HEK293 (cell line): Measurements from ENCODE around the gene ZDHHC14.

Experiments
- CTCF ChIA-PET: fragments of 350-600 bp; formaldehyde crosslinking; extraction: SDS; loops from one replicate; lab custom pipeline; 2021; ENCODE audit warnings: antibody characterized with exemption; lab: Yijun Ruan, JAX
- POLR2A ChIA-PET: fragments of 300-600 bp; formaldehyde crosslinking; extraction: SDS; loops from one replicate; lab custom pipeline; 2020; ENCODE audit warnings: antibody characterized with exemption, inconsistent platforms; lab: Yijun Ruan, JAX
- H3K27ac ChIP-seq: fragments of 200-500 bp; sonication (Bioruptor generic); 2 replicates; pipeline ENCODE4 v1.5.1; 2014; ENCODE audit warnings: low read depth, low read length, control low read depth, inconsistent platforms; ENCODE audit errors: extremely low read depth
- H3K36me3 ChIP-seq, 2 experiments: fragments of 200-500 bp in 1 of 2; sonication (Bioruptor generic) in 1 of 2; 1 replicate in 1 of 2; 2 replicates in 1 of 2; pipeline ENCODE4 v1.5.1; 2014 to 2017; ENCODE audit warnings: inconsistent platforms in 2 of 2, low read length in 2 of 2; ENCODE audit not compliant: control insufficient read depth in 2 of 2, insufficient read depth in 1 of 2
- H3K4me1 ChIP-seq: fragments of 200-500 bp; sonication (Bioruptor generic); 2 replicates; pipeline ENCODE4 v1.5.1; 2014; ENCODE audit warnings: mild to moderate bottlenecking, low read length, inconsistent platforms; ENCODE audit not compliant: control insufficient read depth, insufficient read depth
- H3K4me3 ChIP-seq: 2 replicates; pipeline ENCODE4 v1.5.1; 2011; ENCODE audit warnings: low read depth, mild to moderate bottlenecking, control low read depth, low read length, moderate library complexity
- H3K9me3 ChIP-seq: fragments of 200-500 bp; sonication (Bioruptor generic); 2 replicates; pipeline ENCODE4 v1.5.1; 2014; ENCODE audit warnings: low read depth, low read length, inconsistent platforms; ENCODE audit not compliant: control insufficient read depth, insufficient read depth
- GFI1B ChIP-seq: fragments of 450-650 bp; formaldehyde crosslinking; IDR thresholded peaks from 2 replicates; pipeline ENCODE4 v1.5.1; 2016; ENCODE audit warnings: missing biosample characterization, missing genetic modification characterization
- KLF1 ChIP-seq: fragments of 450-650 bp; formaldehyde crosslinking; IDR thresholded peaks from 2 replicates; pipeline ENCODE4 v1.5.1; 2016; ENCODE audit warnings: missing biosample characterization, missing genetic modification characterization
- ZBTB48 ChIP-seq: fragments of 450-650 bp; formaldehyde crosslinking; IDR thresholded peaks from 2 replicates; pipeline ENCODE4 v1.5.1; 2016; ENCODE audit warnings: missing biosample characterization, missing genetic modification characterization
- ZIC2 ChIP-seq: fragments of 450-650 bp; formaldehyde crosslinking; IDR thresholded peaks from 2 replicates; pipeline ENCODE4 v1.5.1; 2016; ENCODE audit warnings: missing biosample characterization, missing genetic modification characterization
- ZNF169 ChIP-seq: fragments of 450-650 bp; formaldehyde crosslinking; IDR thresholded peaks from 2 replicates; pipeline ENCODE4 v1.5.1; 2016; ENCODE audit warnings: missing biosample characterization, missing genetic modification characterization
- ZNF211 ChIP-seq: fragments of 450-650 bp; formaldehyde crosslinking; IDR thresholded peaks from 2 replicates; pipeline ENCODE4 v1.5.1; 2016; ENCODE audit warnings: low read depth, missing biosample characterization, missing genetic modification characterization
- ZNF324 ChIP-seq: fragments of 450-650 bp; formaldehyde crosslinking; IDR thresholded peaks from 2 replicates; pipeline ENCODE4 v1.5.1; 2016; ENCODE audit warnings: missing biosample characterization, missing genetic modification characterization
- ZNF335 ChIP-seq: fragments of 450-650 bp; formaldehyde crosslinking; conservative IDR thresholded peaks from 2 replicates; pipeline ENCODE4 v1.5.1; 2016; ENCODE audit warnings: missing biosample characterization, missing genetic modification characterization
- ZNF426 ChIP-seq: fragments of 450-650 bp; formaldehyde crosslinking; IDR thresholded peaks from 2 replicates; pipeline ENCODE4 v1.5.1; 2017; ENCODE audit warnings: missing biosample characterization, missing genetic modification characterization, mild to moderate bottlenecking, inconsistent platforms, moderate library complexity
- ZNF473 ChIP-seq: fragments of 450-650 bp; formaldehyde crosslinking; IDR thresholded peaks from 2 replicates; pipeline ENCODE4 v1.5.1; 2017; ENCODE audit warnings: missing biosample characterization, missing genetic modification characterization
- ZNF548 ChIP-seq: fragments of 450-650 bp; formaldehyde crosslinking; IDR thresholded peaks from 2 replicates; pipeline ENCODE4 v1.5.1; 2016; ENCODE audit warnings: missing biosample characterization, missing genetic modification characterization
- ZNF558 ChIP-seq: fragments of 450-650 bp; formaldehyde crosslinking; IDR thresholded peaks from 2 replicates; pipeline ENCODE4 v1.5.1; 2016; ENCODE audit warnings: missing biosample characterization, missing genetic modification characterization
- ZNF621 ChIP-seq: fragments of 450-650 bp; formaldehyde crosslinking; IDR thresholded peaks from 2 replicates; pipeline ENCODE4 v1.5.1; 2017; ENCODE audit warnings: missing biosample characterization, missing genetic modification characterization
- ZNF629 ChIP-seq: fragments of 450-650 bp; formaldehyde crosslinking; IDR thresholded peaks from 2 replicates; pipeline ENCODE4 v1.5.1; 2017; ENCODE audit warnings: missing biosample characterization, missing genetic modification characterization
- TF ChIP-seq, protein P1 (sequence below): fragments of 450-650 bp; formaldehyde crosslinking; IDR thresholded peaks from 2 replicates; pipeline ENCODE4 v1.5.1; 2016; ENCODE audit warnings: missing biosample characterization, missing genetic modification characterization
- TF ChIP-seq, protein P2 (sequence below): fragments of 450-650 bp; formaldehyde crosslinking; IDR thresholded peaks from 2 replicates; pipeline ENCODE4 v1.5.1; 2016; ENCODE audit warnings: missing biosample characterization, missing genetic modification characterization

ZDHHC14 gene

DNA sequence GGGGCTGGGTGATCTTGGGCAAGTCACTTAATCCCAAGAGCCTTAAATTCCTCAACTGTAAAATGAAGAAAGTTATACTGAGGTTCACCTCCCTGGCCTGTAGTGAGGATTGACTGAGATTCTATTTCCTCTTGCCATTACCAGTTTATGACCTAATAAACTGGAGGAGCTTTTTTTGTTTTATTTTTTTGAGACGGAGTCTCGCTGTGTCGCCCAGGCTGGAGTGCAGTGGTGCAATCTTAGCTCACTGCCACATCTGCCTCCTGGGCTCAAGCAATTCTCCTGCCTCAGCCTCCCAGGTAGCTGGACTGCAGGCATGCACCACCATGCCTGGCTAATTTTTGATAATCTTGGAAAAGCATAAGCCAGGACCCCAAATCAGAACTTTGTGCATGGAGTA lies 280.7 kb downstream of the ZDHHC14 start:
- ChIA-PET POLR2A (no interaction called here), CTCF (interaction anchor here (0.8 to 1.7 kb wide), 4 partner anchors 15 to 345 kb away, joined by 3 read pairs; no protein-coding TSS in a partner anchor)
- no peak overlapping the region for H3K4me3 ChIP-seq
- peaks cover under 1% of the 10 kb centered on the region for H3K4me1 ChIP-seq
- H3K36me3 ChIP-seq: no peaks in the 10 kb centered on the region
- no peak overlapping the region for H3K27ac ChIP-seq
- H3K9me3 ChIP-seq: no peaks in the 10 kb centered on the region
- TF ChIP-seq ZNF426 (tag by site-specific recombination): no peak
- no peak for TF ChIP-seq ZNF558 (tag by site-specific recombination)
- no peak for TF ChIP-seq ZNF473 (tag by site-specific recombination)
- TF ChIP-seq ZIC2 (tag by site-specific recombination): peak; percentile 72
- no peak for TF ChIP-seq ZBTB48
- TF ChIP-seq ZNF335 (tag by site-specific recombination): no peak
- no peak for TF ChIP-seq ZNF169 (tag by site-specific recombination)

DNA sequence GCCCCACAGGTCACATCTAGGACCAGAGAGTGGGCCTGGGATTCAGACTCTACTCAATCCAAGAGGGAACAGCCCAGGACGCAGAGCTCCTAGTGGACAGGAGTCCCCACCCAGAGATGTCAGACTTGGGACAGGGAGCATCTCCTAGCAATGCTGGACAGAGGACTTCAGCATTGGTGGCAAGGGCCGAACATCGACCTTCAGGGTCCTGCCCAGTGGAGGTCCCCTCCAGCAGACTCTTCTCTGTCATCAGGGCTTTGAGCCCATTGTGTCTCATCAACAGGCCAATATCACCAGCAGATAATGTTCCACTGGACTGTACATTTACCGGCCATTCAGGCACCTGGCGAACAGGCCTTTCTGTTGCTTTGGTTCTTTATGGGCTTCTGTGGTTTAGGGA lies 282.3 kb downstream of the ZDHHC14 start:
- H3K4me1 ChIP-seq: peaks cover 3% of the 10 kb centered on the region
- H3K27ac ChIP-seq: no peak overlapping the region
- H3K36me3 ChIP-seq: no peaks in the 10 kb centered on the region
- CTCF ChIA-PET: interaction anchor here (0.7 to 1.6 kb wide), 3 partner anchors 126 to 349 kb away, joined by 3 to 14 read pairs (median 3); no protein-coding TSS in a partner anchor
- no peak for TF ChIP-seq ZNF324 (tag by site-specific recombination)
- TF ChIP-seq, all 188 proteins: peak for 0
- Histone ChIP-seq H3K9me3 (no peaks in the 10 kb centered on the region), H3K4me3 (no peak overlapping the region)
- POLR2A ChIA-PET: no interaction called here

GRCh38 chr6:157665180-157665579 lies 284.2 kb downstream of the ZDHHC14 start:
- Histone ChIP-seq H3K9me3 (no peaks in the 10 kb centered on the region), H3K4me3 (no peak overlapping the region), H3K27ac (no peak overlapping the region), H3K4me1 (peaks cover 3% of the 10 kb centered on the region), H3K36me3 (no peaks in the 10 kb centered on the region)
- ChIA-PET POLR2A (no interaction called here), CTCF (interaction anchor here (0.6 to 6.6 kb wide), 5 partner anchors 9 to 808 kb away, joined by 3 to 66 read pairs (median 31); no protein-coding TSS in a partner anchor)
- TF ChIP-seq ZNF548 (tag by site-specific recombination): no peak
- TF ChIP-seq ZNF621 (tag by site-specific recombination): no peak
- TF ChIP-seq ZNF629 (tag by site-specific recombination): no peak
- peak; percentile 82 for TF ChIP-seq KLF1 (tag by site-specific recombination)

- POLR2A ChIA-PET: interaction anchor here (0.8 to 1.1 kb wide), 3 partner anchors 287 to 344 kb away, joined by 3 read pairs; no protein-coding TSS in a partner anchor
Observed at GRCh38 chr6:157666729-157667128, 285.7 kb downstream of the ZDHHC14 start.

More at GRCh38 chr6:157666729-157667128, 285.7 kb downstream of the ZDHHC14 start:
- Histone ChIP-seq H3K36me3 (no peaks in the 10 kb centered on the region), H3K27ac (no peak overlapping the region), H3K4me3 (no peak overlapping the region), H3K4me1 (peaks cover 3% of the 10 kb centered on the region), H3K9me3 (no peaks in the 10 kb centered on the region)
- CTCF ChIA-PET: interaction anchor here (0.6 to 6.6 kb wide), 57 partner anchors 9 to 1100 kb away, joined by 3 to 66 read pairs (median 4); partner anchors contain the start of gene TMEM242
- TF ChIP-seq ZNF211 (no peak), GFI1B (tag by site-specific recombination) (no peak)
- TF ChIP-seq, protein P1, sequence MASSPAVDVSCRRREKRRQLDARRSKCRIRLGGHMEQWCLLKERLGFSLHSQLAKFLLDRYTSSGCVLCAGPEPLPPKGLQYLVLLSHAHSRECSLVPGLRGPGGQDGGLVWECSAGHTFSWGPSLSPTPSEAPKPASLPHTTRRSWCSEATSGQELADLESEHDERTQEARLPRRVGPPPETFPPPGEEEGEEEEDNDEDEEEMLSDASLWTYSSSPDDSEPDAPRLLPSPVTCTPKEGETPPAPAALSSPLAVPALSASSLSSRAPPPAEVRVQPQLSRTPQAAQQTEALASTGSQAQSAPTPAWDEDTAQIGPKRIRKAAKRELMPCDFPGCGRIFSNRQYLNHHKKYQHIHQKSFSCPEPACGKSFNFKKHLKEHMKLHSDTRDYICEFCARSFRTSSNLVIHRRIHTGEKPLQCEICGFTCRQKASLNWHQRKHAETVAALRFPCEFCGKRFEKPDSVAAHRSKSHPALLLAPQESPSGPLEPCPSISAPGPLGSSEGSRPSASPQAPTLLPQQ (tag by site-specific recombination): no peak
- TF ChIP-seq, protein P2, sequence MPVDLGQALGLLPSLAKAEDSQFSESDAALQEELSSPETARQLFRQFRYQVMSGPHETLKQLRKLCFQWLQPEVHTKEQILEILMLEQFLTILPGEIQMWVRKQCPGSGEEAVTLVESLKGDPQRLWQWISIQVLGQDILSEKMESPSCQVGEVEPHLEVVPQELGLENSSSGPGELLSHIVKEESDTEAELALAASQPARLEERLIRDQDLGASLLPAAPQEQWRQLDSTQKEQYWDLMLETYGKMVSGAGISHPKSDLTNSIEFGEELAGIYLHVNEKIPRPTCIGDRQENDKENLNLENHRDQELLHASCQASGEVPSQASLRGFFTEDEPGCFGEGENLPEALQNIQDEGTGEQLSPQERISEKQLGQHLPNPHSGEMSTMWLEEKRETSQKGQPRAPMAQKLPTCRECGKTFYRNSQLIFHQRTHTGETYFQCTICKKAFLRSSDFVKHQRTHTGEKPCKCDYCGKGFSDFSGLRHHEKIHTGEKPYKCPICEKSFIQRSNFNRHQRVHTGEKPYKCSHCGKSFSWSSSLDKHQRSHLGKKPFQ: no peak
